NOMO-1 treated with dmso at 0.1 percent for 144 hours (cell line): ENCODE results near the gene ARAP1.
A peak's percentile ranks its signal among the peaks of the same experiment; 100 is the strongest.

Source experiments
- DNase-seq: peaks from one replicate; lab custom pipeline; 2025; ENCODE audit not compliant: unreplicated experiment; lab: John Stamatoyannopoulos, UW

Gene ARAP1

DNA sequence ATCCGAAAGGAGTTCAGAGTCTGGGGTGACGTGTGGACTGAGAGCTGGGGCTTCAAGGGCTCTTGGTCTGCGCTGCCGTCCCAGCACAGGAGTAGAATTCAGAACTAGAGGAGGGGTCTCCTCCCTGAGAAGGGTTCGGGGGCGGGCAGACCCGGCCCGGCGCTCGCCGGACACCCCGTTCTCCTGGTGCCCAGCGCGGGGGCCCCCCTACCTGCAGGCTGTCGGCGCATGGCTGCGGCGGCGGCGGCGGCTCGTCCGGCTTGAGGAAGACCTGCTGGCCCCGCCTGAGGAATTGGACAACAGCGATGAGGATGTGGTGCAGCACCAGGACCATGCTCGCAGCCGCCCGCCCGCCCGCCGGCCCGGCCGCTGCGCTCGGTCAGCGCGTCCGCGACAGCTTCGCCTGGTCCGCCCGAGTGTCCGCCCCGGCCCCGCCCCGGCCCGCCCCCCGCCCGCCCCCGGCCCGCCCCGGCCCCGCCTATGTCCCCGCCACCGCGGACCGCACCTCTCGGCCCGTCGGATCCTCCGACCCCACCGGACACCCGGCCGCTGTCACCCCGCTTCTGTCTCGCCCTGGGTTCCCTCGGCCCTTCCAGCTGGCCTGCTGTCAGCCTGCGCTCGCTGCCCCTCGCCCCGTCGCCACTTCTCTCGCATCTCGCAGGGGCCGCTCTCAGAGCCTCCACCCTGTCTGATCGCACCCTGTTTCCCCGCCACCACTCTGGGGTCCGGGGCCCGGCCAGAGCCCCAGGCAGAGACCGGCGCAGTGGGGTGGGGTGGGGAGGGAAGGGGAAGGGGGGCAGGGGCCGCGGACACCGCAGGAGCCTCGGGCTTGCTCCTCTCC is 109.9 kb downstream of the ARAP1 start:
- DNase-seq, result no peak

DNA sequence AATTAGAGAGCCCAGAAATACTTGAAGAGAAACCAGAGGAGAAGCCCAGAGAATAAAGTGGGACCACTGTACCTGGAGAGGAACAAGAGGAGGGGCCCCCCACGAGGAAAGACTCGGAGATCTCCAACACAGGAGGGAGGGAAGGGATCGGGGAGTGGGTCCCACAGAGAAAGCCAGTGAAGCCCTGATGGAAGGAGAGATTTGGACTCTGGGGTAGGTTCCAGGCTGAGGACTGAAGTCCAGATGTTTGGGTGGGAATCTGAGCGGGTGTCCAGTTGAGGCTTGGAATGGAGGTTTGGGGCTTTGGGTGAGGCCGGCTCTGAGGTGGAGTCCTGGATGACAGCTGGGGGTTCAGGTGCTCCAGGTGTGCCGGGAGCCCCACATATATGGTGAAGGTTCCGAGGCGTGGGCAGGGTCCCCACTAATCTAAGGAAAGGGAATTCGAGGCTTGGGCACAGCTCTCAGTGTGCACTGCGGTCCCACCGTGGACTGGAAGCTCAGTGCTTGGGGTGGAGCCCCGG is 110.6 kb downstream of the ARAP1 start:
- DNase-seq, result no peak

- no peak for DNase-seq
Measured at GRCh38 chr11:72639502-72640375, 112.5 kb downstream of the ARAP1 start.

- no peak for DNase-seq
Measured at GRCh38 chr11:72637926-72638325, 114.3 kb downstream of the ARAP1 start.

DNA sequence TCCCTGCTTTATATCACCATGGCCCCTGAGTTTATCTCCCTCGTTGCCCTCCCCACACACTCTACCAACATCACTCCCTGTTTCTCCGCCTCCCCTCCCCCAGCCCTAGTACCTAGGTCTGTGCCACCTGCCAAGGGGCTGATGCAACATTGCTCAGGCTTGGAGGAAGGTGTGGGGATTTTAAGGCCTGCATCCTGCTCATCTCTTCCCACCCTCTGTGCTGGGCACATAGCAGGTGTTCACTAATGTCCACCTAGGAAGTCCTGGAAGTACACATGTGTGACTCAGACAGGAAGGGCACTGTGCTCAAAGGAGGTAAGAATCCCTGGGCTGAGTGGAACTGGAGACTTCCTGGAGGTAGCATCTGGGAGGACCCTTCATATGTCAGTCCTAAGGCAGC is 115.0 kb downstream of the ARAP1 start:
- no peak for DNase-seq

DNA sequence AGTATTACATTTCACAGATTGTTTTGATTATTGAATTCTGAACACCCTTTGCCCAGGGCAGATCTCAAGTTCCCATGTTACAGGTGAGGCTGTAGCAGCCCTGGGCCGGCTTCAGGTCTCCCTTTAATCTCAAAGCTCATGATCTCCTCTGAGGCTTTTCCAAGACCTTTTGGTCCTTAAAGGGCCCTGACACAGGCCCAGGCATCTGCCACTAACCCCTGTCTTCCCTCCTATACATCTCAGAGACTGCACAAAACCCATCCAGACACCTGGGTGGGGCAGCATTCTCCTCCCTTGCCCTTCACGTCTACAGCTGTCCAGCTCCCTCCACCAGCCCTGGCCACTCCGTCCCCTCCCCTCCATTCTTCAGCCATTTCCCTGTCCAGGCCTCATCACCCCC is 115.8 kb downstream of the ARAP1 start:
- DNase-seq, result no peak

DNA sequence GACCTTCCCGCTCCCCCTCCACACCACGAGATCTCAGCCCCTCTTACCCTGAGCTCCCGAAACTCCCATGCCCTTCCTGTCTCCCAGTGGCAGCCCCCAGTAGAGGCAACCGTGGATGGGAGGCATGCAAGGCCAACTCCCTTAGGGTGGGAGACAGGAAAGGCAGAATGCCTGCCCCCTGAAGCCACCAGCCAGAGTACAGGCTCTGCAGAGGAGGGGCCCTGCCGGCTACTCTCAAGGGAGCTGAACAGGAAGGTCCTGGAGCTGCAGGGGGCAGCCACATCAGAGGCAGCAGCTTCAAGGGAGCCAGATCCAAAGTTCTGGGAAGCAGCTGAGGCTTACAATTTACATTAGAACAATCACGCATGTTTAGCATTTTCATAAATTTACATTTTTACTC is 116.3 kb downstream of the ARAP1 start:
- no peak for DNase-seq

DNA sequence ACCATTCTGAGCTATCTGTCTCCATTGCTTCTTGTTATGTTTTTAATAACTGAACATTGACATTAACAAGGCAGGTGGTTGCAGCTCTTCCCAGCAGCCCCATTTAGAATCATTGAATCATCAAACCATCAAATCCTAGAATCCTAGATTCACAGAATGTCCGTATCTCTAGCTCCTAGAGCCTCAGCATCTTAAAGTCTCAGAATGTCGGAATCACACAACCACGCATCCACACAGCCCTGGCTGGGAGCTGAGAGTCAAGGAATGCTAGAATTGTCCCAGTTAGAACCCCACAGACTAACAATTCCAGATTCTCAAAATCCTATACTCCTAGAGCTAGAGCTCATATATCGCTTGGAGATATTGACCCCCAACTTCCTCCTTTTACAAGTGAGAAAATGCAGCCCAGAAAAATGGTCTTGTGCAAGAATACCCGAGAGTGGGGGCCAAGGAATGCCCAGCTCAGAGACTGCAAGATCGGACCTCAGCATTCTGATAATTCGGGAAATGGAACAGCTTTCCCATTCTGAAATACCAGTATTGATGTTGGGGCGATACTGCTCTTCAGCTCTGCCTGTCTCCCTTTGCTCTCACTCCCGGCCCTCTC is 116.8 kb downstream of the ARAP1 start:
- peak; percentile 17 for DNase-seq
